ENCODE results near the gene SPC24.

The SPC24 gene, protein sequence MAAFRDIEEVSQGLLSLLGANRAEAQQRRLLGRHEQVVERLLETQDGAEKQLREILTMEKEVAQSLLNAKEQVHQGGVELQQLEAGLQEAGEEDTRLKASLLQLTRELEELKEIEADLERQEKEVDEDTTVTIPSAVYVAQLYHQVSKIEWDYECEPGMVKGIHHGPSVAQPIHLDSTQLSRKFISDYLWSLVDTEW

DNA sequence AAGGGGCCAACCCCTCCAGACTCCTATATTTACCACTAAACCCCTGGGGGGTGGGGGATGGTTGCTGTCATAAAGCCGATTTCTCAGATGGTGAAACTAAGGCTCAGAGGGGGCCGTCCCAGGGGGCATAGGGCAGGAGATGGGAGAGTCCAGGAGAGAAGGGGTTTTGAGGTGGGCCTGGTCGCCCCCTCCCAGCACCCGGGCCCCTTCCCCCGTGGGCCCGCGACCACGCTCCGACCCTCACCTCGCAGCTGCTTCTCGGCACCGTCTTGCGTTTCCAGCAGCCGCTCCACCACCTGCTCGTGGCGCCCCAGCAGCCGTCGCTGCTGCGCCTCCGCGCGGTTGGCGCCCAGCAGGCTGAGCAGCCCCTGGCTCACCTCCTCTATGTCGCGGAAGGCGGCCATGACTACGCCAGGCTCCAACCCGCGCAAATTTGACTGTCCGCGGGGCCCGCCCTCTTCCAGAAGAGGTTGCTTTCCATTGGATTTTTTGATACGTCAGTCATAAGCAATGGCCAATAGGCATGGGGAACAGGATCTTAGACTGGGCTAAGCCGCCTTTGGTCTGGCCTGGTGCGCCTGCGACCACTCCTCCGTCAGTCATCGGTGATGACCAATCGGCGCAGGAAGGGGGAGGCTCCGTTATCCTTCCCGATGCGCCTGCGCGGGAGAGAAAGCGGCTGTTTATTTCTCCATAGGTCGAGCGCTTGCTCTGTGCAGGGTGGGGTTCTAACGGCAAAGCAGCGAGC, at the start of gene SPC24:
SPC24 (minus strand) TSS at position 410 of the 748 bp plus-strand sequence; CDS start at position 404, 6 bp downstream.
- Histone ChIP-seq H3K79me2 (ENCODE audit: control insufficient read depth, low read length) (peaks cover 48% of the 10 kb centered on the region), H3F3A (ENCODE audit: control insufficient read depth, insufficient read depth) (peaks cover 5% of the 10 kb centered on the region), H3K9me2 (replicated peaks; ENCODE audit: control insufficient read depth, low read length) (no peaks in the 10 kb centered on the region), H4K20me1 (ENCODE audit: control insufficient read depth, insufficient read depth, low read depth, low read length) (peaks cover 4% of the 10 kb centered on the region), H3K4me3 (ENCODE audit: low read length) (peak within 1 kb of the TSS; percentile 90), H3K36me3 (ENCODE audit: control insufficient read depth, low read length) (peaks cover 33% of the 10 kb centered on the region), H3K4me1 (ENCODE audit: control insufficient read depth, low read length) (peaks cover 17% of the 10 kb centered on the region), H3K9me3 (ENCODE audit: control insufficient read depth, insufficient read depth, low read length) (no peaks in the 10 kb centered on the region), H3K27ac (ENCODE audit: low read depth, low read length) (peak within 1 kb of the TSS; percentile 66), H3K27me3 (ENCODE audit: control insufficient read depth, low read length) (no peaks in the 10 kb centered on the region), H3K4me2 (ENCODE audit: low read length) (peak within 1 kb of the TSS; percentile 98)
- TF ChIP-seq EZH2phosphoT487 (IDR thresholded peaks at IDR 0.05; ENCODE audit: borderline replicate concordance, low read length): no peak
- TF ChIP-seq, protein P1, sequence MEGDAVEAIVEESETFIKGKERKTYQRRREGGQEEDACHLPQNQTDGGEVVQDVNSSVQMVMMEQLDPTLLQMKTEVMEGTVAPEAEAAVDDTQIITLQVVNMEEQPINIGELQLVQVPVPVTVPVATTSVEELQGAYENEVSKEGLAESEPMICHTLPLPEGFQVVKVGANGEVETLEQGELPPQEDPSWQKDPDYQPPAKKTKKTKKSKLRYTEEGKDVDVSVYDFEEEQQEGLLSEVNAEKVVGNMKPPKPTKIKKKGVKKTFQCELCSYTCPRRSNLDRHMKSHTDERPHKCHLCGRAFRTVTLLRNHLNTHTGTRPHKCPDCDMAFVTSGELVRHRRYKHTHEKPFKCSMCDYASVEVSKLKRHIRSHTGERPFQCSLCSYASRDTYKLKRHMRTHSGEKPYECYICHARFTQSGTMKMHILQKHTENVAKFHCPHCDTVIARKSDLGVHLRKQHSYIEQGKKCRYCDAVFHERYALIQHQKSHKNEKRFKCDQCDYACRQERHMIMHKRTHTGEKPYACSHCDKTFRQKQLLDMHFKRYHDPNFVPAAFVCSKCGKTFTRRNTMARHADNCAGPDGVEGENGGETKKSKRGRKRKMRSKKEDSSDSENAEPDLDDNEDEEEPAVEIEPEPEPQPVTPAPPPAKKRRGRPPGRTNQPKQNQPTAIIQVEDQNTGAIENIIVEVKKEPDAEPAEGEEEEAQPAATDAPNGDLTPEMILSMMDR (IDR thresholded peaks at IDR 0.05; ENCODE audit: low read depth, low read length, poor library complexity, severe bottlenecking): peak; percentile 26

DNA sequence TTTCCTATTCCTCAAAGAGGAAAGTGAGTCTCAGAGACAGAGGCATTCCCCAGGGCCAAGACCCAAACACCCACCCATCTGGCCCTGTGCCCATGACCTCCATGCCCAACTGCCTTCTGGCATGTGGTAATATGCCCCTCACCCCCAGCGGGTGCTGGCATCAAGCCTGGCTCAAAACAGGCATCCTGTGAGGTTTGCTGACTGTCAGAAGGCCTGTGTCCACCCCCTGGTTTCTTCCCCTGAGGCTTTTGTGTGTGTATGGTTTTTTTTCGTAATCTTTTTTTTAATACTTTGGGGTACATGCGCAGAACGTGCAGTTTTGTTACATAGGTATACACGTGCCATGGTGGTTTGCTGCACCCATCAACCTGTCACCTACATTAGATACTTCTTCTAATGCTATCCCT, 49.4 kb upstream of the SPC24 start:
- Histone ChIP-seq H3K4me2 (ENCODE audit: low read length) (no peak overlapping the region), H3K27ac (ENCODE audit: low read depth, low read length) (no peak overlapping the region), H3K27me3 (ENCODE audit: control insufficient read depth, low read length) (no peaks in the 10 kb centered on the region), H4K20me1 (ENCODE audit: control insufficient read depth, insufficient read depth, low read depth, low read length) (no peaks in the 10 kb centered on the region), H3K36me3 (ENCODE audit: control insufficient read depth, low read length) (peaks cover 1% of the 10 kb centered on the region; the same call in 1 of the 2 replicates), H3K4me3 (ENCODE audit: low read length) (no peak overlapping the region), H3K4me1 (ENCODE audit: control insufficient read depth, low read length) (peaks cover 13% of the 10 kb centered on the region), H3F3A (ENCODE audit: control insufficient read depth, insufficient read depth) (no peaks in the 10 kb centered on the region), H3K9me3 (ENCODE audit: control insufficient read depth, insufficient read depth, low read length) (peaks cover 2% of the 10 kb centered on the region; the same call in 1 of the 2 replicates), H3K9me2 (replicated peaks; ENCODE audit: control insufficient read depth, low read length) (no peaks in the 10 kb centered on the region), H3K79me2 (ENCODE audit: control insufficient read depth, low read length) (no peaks in the 10 kb centered on the region)
- TF ChIP-seq EZH2phosphoT487 (IDR thresholded peaks at IDR 0.05; ENCODE audit: borderline replicate concordance, low read length): no peak
- TF ChIP-seq, protein P1 (IDR thresholded peaks at IDR 0.05; ENCODE audit: low read depth, low read length, poor library complexity, severe bottlenecking): no peak

DNA sequence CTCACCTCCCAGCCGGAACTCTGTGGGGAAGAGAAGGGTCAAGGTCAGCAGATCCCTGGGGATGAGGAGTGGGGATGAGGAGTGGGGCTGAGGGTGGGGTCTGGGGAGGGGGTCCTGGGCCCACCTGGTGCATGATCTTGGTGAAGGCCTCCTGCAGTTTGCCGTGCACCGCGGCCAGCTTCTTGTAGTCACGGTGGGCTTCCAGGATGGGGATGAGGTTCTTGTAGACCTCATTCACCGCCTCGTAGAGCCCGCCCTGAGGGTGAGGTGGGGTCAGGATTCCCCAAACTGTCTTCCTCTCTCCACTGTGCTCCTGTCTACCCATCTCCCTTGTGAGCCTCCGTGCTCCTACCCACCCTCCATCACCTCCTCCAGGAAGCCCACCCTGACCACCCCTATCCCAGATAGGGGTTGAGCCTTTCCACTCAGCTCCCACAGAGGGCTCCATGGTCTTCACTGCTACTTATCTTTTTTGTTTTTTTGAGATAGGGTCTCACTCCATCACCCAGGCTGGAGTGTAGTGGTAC, 48.6 kb upstream of the SPC24 start:
- H3K27ac ChIP-seq (ENCODE audit: low read depth, low read length): no peak overlapping the region
- H3K4me1 ChIP-seq (ENCODE audit: control insufficient read depth, low read length): peaks cover 16% of the 10 kb centered on the region

More for the DNA sequence above, 48.6 kb upstream of the SPC24 start:
- no peak for TF ChIP-seq EZH2phosphoT487 (IDR thresholded peaks at IDR 0.05; ENCODE audit: borderline replicate concordance, low read length)
- TF ChIP-seq, protein P1 (IDR thresholded peaks at IDR 0.05; ENCODE audit: low read depth, low read length, poor library complexity, severe bottlenecking): peak; percentile 48
- no peak overlapping the region for H3K4me3 ChIP-seq (ENCODE audit: low read length)
- H3K4me2 ChIP-seq (ENCODE audit: low read length): no peak overlapping the region
- H3K9me2 ChIP-seq (replicated peaks; ENCODE audit: control insufficient read depth, low read length): no peaks in the 10 kb centered on the region
- no peaks in the 10 kb centered on the region for H3K79me2 ChIP-seq (ENCODE audit: control insufficient read depth, low read length)
- H3K9me3 ChIP-seq (ENCODE audit: control insufficient read depth, insufficient read depth, low read length): no peaks in the 10 kb centered on the region
- H3K36me3 ChIP-seq (ENCODE audit: control insufficient read depth, low read length): peaks cover 4% of the 10 kb centered on the region; the same call in 1 of the 2 replicates
- H3F3A ChIP-seq (ENCODE audit: control insufficient read depth, insufficient read depth): no peaks in the 10 kb centered on the region
- H4K20me1 ChIP-seq (ENCODE audit: control insufficient read depth, insufficient read depth, low read depth, low read length): no peaks in the 10 kb centered on the region
- no peaks in the 10 kb centered on the region for H3K27me3 ChIP-seq (ENCODE audit: control insufficient read depth, low read length)
